NCI-H2227 treated with DMSO at 0.1 percent for 48 hours (cell line): ENCODE results near the gene PLN.

Experiments
- DNase-seq: peaks from one replicate; lab custom pipeline; 2025; lab: John Stamatoyannopoulos, UW

PLN gene

DNA sequence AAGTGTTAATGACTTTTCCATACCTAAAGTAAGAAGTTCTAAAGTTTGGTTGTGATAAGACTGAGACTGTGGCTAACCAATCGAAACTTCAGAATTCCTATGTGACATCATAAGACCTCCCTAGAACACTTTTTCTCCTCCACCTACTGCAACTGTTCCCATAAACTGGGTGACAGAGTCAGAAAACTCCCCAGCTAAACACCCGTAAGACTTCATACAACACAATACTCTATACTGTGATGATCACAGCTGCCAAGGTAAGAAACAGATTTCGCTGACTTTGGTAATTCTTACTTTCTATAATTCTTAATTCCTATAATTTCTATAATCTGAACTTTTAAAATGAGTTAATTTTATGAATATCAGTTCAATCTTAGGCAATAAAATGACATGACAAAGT lies at the start of gene PLN:
PLN (plus strand) TSS at position 161 of the 400 bp plus-strand sequence. CDS start 10,626 bp downstream, outside the sequence.
- no peak for DNase-seq

DNA sequence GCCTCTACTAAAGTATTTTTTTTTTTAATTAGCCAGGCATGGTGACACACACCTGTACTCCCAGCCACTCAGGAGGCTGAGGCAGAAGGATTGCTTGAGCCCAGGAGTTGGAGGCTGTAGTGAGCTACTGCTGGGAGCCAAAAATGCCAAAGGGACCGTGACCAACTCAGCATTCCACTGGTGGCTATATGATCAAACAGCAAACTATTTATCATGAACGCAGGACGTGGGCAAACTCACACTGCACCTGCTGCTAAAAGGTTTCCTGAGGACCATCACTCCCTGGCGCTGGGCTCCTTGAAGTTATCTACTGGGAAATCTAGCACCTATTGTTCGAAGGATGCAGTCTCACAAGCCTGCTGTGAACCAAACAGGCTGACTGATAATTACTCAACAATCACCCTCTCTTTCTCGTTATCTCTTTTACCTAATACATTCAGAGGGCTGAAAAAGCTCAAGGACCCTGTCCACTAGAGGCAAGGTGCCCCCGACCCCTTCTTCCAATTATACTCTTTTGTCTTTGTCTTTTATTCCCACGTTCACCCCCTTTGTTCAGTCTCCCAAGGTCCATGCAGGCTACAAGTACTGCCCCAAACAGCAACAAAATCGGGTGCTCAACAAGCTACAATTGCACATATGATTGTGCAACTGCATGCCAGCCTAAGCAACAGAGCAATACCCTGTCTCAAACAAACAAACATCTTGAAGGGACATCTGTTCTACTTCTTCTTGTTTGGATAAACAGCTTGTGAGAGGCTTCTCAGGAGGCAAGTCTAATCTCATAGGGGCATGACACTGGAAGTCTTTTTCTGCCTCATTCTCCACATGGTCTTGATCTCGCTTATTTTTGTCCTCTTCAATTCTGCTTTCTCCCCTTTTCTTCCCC lies 47.7 kb upstream of the PLN start:
- no peak for DNase-seq

DNA sequence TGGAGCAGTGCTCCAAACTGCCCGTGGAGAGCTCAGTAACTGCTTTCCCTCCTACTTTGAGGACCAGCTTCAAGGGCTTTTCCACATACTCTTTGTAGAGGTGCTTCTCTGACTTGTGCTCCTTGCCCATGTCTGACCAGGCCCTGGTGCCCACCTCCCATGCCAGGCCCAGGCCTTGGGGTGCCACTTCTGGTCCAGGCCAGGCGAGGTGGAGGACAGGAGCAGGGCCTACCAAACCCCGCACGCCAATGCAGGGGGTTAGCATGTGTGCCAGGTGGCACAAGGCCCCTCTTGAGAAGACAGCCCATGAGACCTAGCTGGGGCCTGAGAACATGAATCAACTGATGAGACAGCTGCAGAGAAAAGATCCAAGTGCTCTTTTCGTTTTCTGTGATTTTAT lies 47.0 kb upstream of the PLN start:
- no peak for DNase-seq

DNA sequence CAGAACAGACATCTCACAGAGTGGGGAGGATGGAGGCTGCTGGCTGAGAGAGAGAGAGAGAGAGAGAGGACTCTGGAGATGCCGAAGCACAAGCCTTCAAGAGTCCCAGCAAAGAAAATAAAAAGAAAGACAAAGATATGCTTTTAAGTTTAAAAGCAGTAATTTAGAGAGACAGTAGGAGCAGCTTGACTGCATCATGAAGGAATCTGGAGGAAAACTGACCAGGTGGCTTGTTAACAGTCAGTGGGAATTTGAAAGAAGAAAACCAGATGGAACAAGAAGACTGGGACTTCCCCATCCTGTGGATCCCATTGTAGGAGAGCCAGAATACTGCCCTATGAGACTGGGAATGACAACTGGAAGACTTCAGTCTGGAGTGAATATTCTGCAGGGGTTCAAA lies 46.3 kb upstream of the PLN start:
- DNase-seq = no peak

DNA sequence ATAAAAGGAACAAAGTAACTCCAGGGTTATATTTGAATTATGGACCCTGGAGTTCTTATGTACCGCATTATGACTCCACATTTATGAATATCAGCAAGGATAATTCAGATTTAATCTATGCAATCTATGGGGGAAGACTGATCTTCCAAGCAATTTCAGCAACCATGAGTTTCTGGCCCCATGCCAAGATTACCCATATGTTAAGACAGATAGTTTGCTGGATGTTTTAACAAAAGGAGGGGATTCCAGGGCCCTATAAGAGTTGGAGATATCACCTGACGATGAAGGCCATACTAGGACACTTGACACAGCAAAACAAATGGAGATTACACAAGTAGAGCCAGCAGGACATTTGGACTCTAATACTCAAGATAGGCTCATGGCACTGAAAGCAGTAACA lies 45.9 kb upstream of the PLN start:
- DNase-seq = no peak

DNA sequence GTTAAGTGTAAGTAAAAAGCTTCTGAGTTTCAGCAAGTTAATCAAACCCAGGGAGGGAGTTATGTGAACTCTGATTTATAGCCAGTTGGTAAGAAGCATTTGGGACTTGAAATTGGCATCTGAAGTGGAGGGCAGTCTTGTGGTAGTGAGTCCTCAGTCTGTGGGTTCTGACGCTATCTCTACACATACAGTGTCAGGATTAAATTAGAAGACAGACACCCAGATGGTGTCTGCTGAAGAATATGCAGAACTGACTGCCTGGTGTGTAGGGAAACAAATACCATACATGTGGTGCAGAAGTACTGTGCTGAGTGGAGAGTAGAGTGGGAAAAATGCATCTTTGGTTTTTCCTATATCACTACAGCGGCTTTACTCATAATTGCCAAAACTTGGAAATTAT lies 43.5 kb upstream of the PLN start:
- DNase-seq = no peak

DNA sequence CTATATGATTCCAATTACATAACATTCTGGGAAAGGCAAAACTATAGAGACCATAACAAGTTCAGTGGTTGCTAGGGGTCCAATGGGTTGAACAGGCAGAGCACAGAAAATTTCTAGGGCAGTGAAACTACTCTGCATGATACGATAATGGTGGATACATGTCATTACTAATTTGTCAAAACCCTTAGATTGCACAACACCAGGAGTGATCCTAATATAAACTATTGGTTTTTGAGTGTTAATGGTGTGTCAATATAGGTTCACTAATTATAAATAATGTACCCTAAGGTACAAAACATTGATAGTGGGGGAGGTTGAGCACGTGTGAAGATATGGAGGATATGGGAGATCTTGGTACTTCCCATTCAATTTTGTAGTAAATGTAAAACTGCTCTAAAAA lies 42.4 kb upstream of the PLN start:
- no peak for DNase-seq

DNA sequence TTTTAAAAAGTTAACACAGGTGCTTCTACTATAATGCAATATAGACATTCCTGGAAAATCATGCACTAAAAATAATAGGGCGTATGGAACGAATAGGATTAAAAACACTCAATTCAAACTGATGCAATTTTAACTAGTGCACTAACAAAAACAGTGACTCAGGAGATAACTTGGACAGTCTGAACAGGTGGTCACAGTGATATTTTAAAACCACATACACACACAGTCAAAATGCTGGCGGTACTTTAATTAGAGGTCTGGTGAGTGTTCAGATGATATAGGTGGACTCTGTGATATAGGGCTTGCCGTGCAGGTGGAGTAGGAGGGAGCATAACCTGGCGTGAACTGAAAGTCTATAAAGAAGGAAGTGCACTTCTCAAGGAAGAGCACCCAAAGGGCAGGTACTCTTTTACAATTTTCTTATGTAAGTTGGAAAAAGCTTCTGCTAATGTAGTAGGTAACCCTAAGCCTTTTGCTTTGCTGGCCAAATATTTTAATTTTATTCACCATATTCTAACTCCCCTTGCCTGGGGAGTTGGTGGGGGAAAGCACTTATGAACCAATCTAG lies 41.9 kb upstream of the PLN start:
- DNase-seq = no peak

DNA sequence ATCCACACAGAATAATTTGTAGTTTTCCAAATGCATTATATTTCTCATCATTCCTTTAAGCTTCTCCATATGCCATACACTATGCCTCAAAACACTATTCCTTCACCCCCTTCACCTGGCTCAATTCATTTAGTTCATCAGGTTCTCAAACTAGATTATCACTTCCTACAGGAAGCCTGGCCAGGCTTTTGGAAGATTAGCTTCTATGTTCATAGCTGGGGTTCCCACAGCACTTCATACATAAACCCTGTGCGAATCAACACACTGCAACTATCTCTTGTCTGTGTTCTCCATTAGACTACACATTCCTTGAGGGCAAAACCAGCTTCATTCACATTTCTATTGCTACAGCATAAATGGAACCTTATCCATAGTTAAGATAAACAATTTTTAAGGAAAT lies 40.5 kb upstream of the PLN start:
- no peak for DNase-seq

DNA sequence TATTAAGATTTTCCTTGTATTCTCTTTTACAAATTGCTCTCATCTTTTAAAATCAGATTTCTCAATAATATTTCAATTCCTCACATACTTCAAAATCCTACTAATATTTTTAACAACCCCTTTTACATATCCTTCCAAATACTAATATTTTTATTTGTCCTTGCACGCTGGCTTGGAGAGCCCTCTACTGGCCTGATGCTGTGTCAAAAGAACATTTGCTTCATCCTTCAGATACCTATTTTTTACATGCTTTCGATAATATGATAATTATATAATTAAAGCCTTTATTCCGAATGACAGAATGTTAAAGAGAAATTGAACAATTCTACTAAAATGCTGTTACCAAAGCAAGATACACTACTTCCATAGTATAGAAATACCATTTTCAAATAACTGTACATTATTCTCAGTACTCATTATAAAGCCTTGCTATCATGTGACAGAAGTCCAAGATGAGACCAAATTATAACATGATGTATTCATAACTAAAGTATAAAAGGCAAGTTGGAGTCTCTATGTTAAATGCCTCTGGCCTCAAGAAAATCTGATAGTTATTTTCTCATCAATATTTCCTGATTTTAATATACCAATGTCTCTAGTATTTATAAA lies 39.0 kb upstream of the PLN start:
- peak; percentile 29 for DNase-seq

DNA sequence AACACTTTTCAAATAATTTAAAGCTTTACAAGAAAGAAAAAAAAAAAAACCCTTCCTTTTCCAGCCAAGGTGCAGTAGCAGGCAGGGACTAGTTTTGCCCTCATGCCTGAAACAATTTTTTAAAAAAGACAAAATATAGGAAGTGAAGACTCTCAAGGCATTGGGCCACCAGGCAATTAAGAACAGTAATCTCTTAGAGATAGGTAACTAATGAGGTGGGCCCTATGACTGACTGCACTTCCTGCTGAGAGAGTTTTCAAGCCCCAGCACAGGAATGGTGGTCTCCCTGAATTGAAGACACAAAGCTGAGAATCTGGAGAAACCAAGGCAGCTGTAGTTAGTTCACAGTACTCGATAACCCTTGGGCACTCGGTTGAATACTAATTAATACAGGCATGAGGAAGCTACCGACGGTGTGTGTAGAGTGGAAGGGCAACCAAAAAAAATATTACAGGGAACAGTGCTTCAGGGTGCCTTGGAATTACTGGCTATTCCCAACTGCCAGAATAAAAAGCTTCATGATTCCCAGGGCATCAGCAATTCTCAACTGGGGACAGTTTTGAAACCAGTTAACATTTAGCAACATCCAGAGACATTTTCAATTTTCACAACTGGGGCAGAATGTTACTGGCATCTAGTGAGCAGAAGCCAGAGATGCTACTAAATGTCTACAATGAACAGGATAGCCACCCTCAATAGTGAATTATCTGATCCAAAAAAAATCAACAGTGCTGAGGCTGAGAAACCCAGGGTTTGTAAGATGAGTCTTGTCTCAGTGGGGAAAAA lies 36.0 kb upstream of the PLN start:
- no peak for DNase-seq

DNA sequence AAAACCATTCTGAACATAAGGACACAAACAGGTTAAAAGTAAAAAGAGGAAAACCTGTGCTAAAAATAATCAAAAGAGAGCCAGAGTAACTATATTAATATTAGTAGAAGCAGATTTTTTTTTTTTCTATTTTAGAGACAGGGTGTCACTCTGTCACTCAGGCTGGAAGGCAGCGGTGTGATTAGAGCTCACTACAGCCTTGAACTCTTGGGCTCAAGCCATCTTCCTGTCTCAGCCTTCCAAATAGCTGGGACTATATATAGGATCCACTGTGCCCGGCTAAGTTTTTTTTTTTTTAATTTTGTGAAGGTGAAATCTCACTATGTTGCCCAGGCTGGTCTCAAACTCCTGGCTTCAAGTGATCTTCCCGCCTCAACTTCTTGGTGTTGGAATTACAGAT lies 33.4 kb upstream of the PLN start:
- DNase-seq = no peak

DNA sequence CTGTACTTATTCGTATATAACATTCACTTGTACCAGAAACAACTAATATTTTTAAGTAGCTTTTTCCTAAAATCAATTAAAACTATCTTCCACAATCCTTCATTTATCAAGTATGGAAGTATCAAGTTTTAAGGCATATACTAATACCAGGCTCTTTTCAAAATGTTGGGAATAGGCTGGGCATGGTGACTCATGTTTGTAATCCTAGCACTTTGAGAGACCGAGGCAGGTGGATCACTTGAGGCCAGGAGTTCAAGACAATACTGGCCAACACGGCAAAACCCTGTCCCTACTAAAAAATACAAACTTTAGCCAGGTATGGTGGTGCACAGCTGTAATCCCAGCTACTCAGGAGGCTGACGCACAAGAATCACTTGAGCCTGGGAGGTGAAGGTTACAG lies 25.7 kb upstream of the PLN start:
- no peak for DNase-seq

DNA sequence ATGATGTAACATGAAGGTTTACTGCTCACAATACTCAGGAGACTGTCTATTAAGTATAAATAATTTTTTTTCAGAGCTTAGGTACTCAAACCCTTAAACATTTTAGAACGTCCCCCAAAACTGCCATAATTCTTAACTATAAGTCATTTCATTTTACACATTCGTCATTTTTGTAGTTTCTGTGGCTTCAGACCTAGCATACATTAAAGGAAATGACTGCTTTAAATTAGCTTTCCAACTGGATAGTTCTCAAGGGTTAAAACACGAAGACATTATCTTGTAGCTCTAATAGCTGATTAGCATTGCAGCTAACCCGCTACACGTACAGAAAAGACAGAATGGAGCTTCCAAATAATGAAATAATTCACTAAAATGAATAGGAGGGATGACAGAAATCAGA lies 24.9 kb upstream of the PLN start:
- no peak for DNase-seq

DNA sequence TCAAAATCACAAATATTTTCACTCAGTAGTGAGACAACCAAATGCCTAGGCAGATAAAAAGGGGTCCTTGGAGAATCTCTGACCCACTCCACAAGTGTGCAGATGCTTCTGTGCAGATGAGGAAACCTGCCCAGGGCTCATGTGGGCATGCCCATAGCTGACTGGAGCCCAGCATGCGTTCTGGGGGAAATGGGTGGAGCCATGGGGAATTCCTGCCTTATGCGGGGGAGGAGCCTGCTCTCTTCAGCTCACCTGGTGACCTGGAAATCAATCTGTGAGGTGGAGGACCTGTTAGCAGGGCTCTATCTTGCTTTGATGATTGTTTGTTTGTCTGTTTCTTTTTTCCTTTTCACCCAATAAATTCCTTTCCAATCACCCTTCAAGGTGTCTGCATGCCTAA lies 23.4 kb upstream of the PLN start:
- no peak for DNase-seq

DNA sequence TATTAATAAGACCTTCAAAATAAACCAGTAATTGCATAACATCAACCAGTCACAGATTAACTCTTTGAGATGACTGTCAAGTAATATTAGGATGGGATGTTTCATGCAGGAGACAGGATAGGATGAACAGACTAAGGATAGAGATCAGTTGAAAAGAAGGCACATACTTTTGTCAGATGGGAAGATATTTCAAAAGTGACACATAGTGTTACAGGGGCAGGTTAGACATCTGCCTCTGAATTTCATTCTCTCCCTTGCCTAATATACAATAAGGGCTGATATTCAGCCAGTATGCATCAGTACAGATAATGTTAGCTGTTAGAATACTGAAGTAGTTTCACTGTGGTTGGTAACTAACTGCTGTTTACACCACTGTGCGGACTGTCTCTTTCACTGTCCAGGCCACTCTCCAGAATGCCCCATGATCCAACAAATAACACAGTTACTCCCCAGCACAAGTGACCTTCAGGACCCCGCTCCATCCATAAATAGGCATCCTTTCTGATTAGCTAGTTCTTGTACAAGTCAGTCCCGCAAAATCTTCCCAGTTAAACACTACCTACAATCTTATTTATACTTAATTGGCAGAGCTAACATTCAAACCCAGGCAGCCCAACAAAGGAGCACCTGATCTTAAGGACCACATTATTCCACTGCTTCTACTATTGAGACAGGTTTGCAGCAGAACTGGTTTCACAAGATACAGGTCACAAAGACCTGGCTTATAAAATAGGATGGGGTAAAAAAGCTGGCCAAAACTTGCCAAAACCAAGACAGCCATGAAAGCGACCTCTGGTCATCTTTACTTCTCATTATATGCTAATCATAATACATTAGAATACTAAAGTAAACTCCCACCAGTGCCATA lies 21.9 kb upstream of the PLN start:
- DNase-seq = peak; percentile 32

DNA sequence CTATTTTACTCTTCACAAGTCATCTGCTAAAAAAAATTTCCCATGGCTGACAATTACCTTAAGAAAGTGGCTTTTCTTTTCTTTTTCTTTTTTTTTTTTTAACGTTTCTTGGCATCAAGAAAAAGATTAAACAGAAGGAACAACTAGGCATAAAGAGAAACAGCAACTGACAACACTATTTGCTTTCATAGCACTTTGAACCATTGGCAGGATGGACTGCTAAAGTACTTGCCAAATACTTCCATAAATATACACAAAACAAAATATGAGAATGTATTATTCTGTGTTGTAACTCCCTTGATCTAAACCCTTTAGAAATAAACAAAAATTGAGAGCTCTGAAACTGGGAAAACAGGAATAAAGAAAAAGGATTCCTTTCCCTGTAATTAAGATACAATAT lies 20.0 kb upstream of the PLN start:
- DNase-seq = no peak

DNA sequence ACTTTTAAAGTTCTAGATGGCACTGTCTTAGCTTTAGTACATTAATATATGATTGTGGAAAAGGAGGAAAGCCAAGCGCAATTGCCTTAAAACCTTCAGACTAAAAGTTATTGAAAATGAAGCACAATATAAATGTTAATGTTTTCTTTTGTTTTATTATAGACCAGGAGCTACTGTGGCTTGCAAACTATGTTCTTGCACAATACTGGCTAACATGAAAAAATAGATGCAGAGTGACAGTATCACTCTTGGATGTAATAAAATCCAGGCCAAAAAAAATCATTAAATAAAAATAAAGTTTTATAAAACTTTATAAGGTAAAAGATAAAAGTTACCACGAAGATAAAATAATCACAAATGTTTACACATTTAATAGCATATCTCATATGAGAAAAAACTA lies 18.3 kb upstream of the PLN start:
- no peak for DNase-seq

DNA sequence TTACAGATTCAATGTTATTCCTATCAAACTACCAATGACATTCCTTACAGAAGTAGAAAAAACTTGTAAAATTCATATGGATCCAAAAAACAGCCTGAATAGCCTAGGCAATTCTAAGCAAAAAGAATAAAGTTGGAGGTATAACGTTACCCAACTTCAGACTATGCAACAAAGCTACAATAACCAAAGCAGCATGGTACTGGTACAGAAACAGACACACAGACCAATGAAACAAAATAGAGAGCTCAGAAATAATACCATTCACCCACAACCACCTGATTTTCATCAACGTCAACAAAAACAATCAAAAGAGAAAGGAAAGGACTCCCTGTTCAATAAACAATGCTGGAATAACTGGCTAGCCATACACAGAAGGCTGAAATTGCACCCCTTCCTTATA lies 17.2 kb upstream of the PLN start:
- DNase-seq = no peak

DNA sequence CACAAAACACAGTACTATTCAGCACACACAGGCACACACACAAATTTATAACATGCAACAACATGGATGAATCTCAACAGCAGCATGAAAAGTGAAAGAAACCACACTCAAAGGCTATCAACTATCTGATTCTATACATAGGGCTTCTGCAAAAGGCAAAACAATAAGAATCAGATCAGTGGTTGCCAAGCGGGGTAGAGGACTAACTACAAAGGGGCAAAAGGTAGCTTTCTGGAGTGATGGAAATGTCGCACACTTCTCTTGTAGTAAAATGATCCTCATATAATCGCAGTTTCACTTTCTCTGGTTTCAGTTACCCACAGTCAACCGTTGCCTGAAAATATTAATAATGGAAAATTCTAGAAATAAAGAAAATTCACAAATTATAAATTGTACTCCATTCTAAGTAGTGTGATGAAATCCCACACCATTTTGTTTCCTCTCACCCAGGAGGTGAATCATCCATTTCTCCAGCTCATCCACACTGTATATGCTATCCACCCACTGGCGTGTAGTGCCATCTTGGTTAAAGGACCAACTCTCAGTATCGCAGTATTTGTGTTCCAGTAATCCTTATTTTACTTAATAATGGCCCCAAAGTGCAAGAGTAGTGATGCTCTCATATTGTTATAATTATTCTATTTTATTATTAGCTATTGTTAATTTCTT lies 12.8 kb upstream of the PLN start:
- DNase-seq = no peak

DNA sequence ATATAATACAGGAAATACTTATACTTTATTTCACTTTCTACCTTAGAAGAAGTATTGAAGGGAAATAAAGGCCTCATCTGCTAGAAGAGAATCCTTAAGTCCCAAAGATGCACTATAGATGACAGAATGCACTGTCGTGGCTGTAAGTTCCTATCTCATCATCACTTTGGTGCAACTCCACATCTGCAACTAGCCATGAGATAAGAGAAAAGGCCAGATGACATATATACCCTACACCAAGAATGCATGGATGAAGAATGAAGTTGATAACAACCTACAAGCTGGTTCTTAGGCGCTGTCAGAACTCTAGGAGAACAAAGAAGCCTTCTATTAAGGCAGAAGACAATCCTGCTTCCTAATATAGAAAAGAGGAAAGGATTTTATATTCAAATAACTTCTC lies 11.6 kb upstream of the PLN start:
- DNase-seq = no peak
